Esophagus muscularis mucosa (tissue), 3 donors: ENCODE results near the gene DHRS3.

Experiments used
- POLR2A ChIP-seq: fragments of 450-650 bp; IDR thresholded peaks from one replicate; pipeline ENCODE4 v1.6.1; 2017; ENCODE audit warnings: antibody characterized with exemption, moderate library complexity, mild to moderate bottlenecking, low read depth
- POLR2AphosphoS5 ChIP-seq, 2 donors: sonication (generic); formaldehyde crosslinking; IDR thresholded peaks; one replicate each; pipeline ENCODE4 v1.6.1; 2017; ENCODE audit warnings: antibody characterized with exemption in 2 of 2
- TF ChIP-seq, protein P1 (sequence below), 3 experiments: fragments of 200-600 bp in 2 of 3; fragments of 450-650 bp in 1 of 3; sonication (generic) in 2 of 3; IDR thresholded peaks; one replicate each; pipeline ENCODE4 v1.5.1; 2017 to 2019; ENCODE audit warnings: antibody characterized with exemption in 3 of 3, mild to moderate bottlenecking in 2 of 3, moderate library complexity in 1 of 3

- TF ChIP-seq, protein P1, sequence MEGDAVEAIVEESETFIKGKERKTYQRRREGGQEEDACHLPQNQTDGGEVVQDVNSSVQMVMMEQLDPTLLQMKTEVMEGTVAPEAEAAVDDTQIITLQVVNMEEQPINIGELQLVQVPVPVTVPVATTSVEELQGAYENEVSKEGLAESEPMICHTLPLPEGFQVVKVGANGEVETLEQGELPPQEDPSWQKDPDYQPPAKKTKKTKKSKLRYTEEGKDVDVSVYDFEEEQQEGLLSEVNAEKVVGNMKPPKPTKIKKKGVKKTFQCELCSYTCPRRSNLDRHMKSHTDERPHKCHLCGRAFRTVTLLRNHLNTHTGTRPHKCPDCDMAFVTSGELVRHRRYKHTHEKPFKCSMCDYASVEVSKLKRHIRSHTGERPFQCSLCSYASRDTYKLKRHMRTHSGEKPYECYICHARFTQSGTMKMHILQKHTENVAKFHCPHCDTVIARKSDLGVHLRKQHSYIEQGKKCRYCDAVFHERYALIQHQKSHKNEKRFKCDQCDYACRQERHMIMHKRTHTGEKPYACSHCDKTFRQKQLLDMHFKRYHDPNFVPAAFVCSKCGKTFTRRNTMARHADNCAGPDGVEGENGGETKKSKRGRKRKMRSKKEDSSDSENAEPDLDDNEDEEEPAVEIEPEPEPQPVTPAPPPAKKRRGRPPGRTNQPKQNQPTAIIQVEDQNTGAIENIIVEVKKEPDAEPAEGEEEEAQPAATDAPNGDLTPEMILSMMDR (IDR thresholded peaks at IDR 0.05), result no peak
- TF ChIP-seq POLR2A, result no peak
- TF ChIP-seq POLR2AphosphoS5 (IDR thresholded peaks at IDR 0.05), result no peak
Observed at GRCh38 chr1:12618661-12618964, 603 bp upstream of the DHRS3 start.
